Pancreas (tissue), 10 donors: Measurements from ENCODE around the gene SLC29A3. TPM values are rescaled to one million over a fixed set of nuclear protein-coding genes. Genes with fewer than 3 reads are reported as not detected.
A peak's percentile ranks its signal among the peaks of the same experiment; 100 is the strongest.

Source experiments
- ATAC-seq, 4 donors: fragments of 200-7000 bp; cut with Tn5 transposase; one replicate each; pipeline versions ENCODE4 v1.8.0 to v1.9.1; 2020; ENCODE audit warnings: mild to moderate bottlenecking in 4 of 4, moderate library complexity in 4 of 4
- DNase-seq, 6 donors: peaks; one replicate each; pipeline ENCODE4 v3.0.0-alpha.2; 2020
- FAIRE-seq: peaks from 2 replicates; lab custom pipeline; 2012; peaks lifted over from hg19 to GRCh38; lab: Jason Lieb, UNC
- H3K27ac ChIP-seq, 4 donors: fragments of 200-600 bp; sonication (generic); 1 replicate in 3 of 4; 2 replicates in 1 of 4; pipeline versions ENCODE4 v1.5.0 to v1.8.0; 2020
- H3K27me3 ChIP-seq, 4 donors: fragments of 200-600 bp; one replicate each; pipeline ENCODE4 v1.8.0; 2021
- H3K36me3 ChIP-seq, 3 donors: fragments of 200-600 bp; sonication (generic) in 1 of 3; one replicate each; pipeline versions ENCODE4 v1.5.0 to v1.8.0; 2020 to 2021
- H3K4me1 ChIP-seq, 3 donors: fragments of 200-600 bp; one replicate each; pipeline ENCODE4 v1.8.0; 2021
- H3K4me3 ChIP-seq, 4 donors: fragments of 200-600 bp; sonication (generic) in 2 of 4; one replicate each; pipeline versions ENCODE4 v1.5.0 to v1.8.0; 2020 to 2021
- H3K9me3 ChIP-seq, 4 donors: fragments of 200-600 bp; one replicate each; pipeline ENCODE4 v1.8.0; 2021
- CTCF ChIP-seq, 4 donors: fragments of 200-600 bp; sonication (generic) in 3 of 4; IDR thresholded peaks; one replicate each; pipeline versions ENCODE4 v1.5.0 to v1.8.0; 2021; ENCODE audit warnings: antibody characterized with exemption in 4 of 4
- WGBS, 2 donors: extraction: QIAGEN DNeasy Blood & Tissue Kit; methylation state at CpG; one replicate each; pipeline ENCODE4 v1.1.7; 2013; 5-methylcytosine and 5-hydroxymethylcytosine counted together
- intact Hi-C, 3 donors: fragments of 100-400 bp; cut with DNase I; formaldehyde crosslinking; loops; one replicate each; pipeline versions ENCODE4 v1.11.1 to v1.14.2; 2022
- polyA plus RNA-seq, 2 donors: library from polyadenylated mRNA; stranded (reverse); fragments of 200-250 nt; gene quantifications; one replicate each; pipeline ENCODE4 v1.2.3, GENCODE V29; 2013
- total RNA-seq, 6 donors: library from RNA; stranded (reverse); fragmentation: NEBNext Ultra II Directional in 4 of 6; extraction: Animal tissue kit (Norgen Biotek cat#: 25700) in 4 of 6; gene quantifications; one replicate each; pipeline versions ENCODE4 v1.2.1 to v1.2.4, GENCODE V29; 2021 to 2023
- donor health status: healthy with polysubstance abuse.
- donor health status: DM: no; HTN: no; CAD: no; lungs with moderate emphysema.
- donor health status: DM: no; HTN: no; CAD: no.
- donor health status: control.
- donor health status: control.
- donor health status: Bipolar disorder and iron deficiency.
- donor health status: DM: yes; HTN: yes; CAD: no.
- donor health status: DM: no; HTN: no; CAD: no.
- donor health status: DM: no; HTN: no; CAD: no.
- donor health status: DM: yes; HTN: yes; CAD: no.

The SLC29A3 gene
- total and polyA plus RNA-seq, 8 donors, result 2.2 to 7.0 (median 3.2) TPM

- ATAC-seq (no peak), DNase-seq (no peak), FAIRE-seq (no peak)
- 80 to 84% methylated on average over 3 of the region's 3 CpGs for WGBS, 2 donors
- no peaks in the 10 kb centered on the region for H3K4me1 ChIP-seq
- no peak overlapping the region for H3K4me3 ChIP-seq
- H3K36me3 ChIP-seq, result no peaks in the 10 kb centered on the region
- H3K27ac ChIP-seq, result no peak overlapping the region
- no peak for TF ChIP-seq CTCF (IDR thresholded peaks at IDR 0.05)
- no peaks in the 10 kb centered on the region for H3K9me3 ChIP-seq
- intact Hi-C loops, result no loop called here
- H3K27me3 ChIP-seq, result no peaks in the 10 kb centered on the region
Measured at GRCh38 chr10:71344993-71345480, 26.0 kb downstream of the SLC29A3 start.

GRCh38 chr10:71345694-71346093, 26.6 kb downstream of the SLC29A3 start:
- DNase-seq, result no peak
- 88% methylated on average over 10 of the region's 10 CpGs for WGBS, 2 donors
- intact Hi-C loops, result no loop called here
- Histone ChIP-seq H3K27me3 (no peaks in the 10 kb centered on the region), H3K9me3 (no peaks in the 10 kb centered on the region), H3K27ac (no peak overlapping the region), H3K4me1 (no peaks in the 10 kb centered on the region), H3K4me3 (no peak overlapping the region), H3K36me3 (no peaks in the 10 kb centered on the region)
- no peak for ATAC-seq
- no peak for TF ChIP-seq CTCF (IDR thresholded peaks at IDR 0.05)
- FAIRE-seq, result no peak

GRCh38 chr10:71346731-71347130, 27.7 kb downstream of the SLC29A3 start:
- no peak for DNase-seq
- no peak for ATAC-seq
- Histone ChIP-seq H3K36me3 (no peaks in the 10 kb centered on the region), H3K9me3 (no peaks in the 10 kb centered on the region), H3K27me3 (no peaks in the 10 kb centered on the region), H3K4me3 (no peak overlapping the region), H3K27ac (no peak overlapping the region), H3K4me1 (no peaks in the 10 kb centered on the region)
- TF ChIP-seq CTCF (IDR thresholded peaks at IDR 0.05), result no peak
- 60 to 86% methylated on average over 3 of the region's 3 CpGs for WGBS, 2 donors
- no peak for FAIRE-seq
- intact Hi-C loops, result no loop called here

GRCh38 chr10:71347587-71348395, 28.7 kb downstream of the SLC29A3 start:
- ATAC-seq (peak in 1 of 4 donors; percentile 55), DNase-seq (no peak), FAIRE-seq (no peak)
- WGBS, 2 donors, result 82 to 84% methylated on average over 14 of the region's 14 CpGs
- intact Hi-C loops, result no loop called here
- no peak for TF ChIP-seq CTCF (IDR thresholded peaks at IDR 0.05)
- Histone ChIP-seq H3K4me1 (no peaks in the 10 kb centered on the region), H3K27ac (no peak overlapping the region), H3K36me3 (no peaks in the 10 kb centered on the region), H3K27me3 (no peaks in the 10 kb centered on the region), H3K4me3 (no peak overlapping the region), H3K9me3 (no peaks in the 10 kb centered on the region)

GRCh38 chr10:71348850-71349249, 29.8 kb downstream of the SLC29A3 start:
- no peaks in the 10 kb centered on the region for H3K9me3 ChIP-seq
- H3K4me3 ChIP-seq, result no peak overlapping the region
- ATAC-seq (no peak), DNase-seq (no peak), FAIRE-seq (no peak)
- no peaks in the 10 kb centered on the region for H3K4me1 ChIP-seq
- 96 to 100% methylated on average over 1 of the region's 1 CpG for WGBS, 2 donors
- H3K36me3 ChIP-seq, result no peaks in the 10 kb centered on the region
- intact Hi-C loops, result no loop called here
- no peak overlapping the region for H3K27ac ChIP-seq
- no peaks in the 10 kb centered on the region for H3K27me3 ChIP-seq
- TF ChIP-seq CTCF (IDR thresholded peaks at IDR 0.05), result no peak
